Measurements from ENCODE around the gene NDUFS7. TPM values are rescaled to one million over a fixed set of nuclear protein-coding genes. Genes with fewer than 3 reads are reported as not detected.
A peak's percentile ranks its signal among the peaks of the same experiment; 100 is the strongest.

The NDUFS7 gene
- total and polyA plus RNA-seq, 2 donors: 61.8 to 86.7 TPM

DNA sequence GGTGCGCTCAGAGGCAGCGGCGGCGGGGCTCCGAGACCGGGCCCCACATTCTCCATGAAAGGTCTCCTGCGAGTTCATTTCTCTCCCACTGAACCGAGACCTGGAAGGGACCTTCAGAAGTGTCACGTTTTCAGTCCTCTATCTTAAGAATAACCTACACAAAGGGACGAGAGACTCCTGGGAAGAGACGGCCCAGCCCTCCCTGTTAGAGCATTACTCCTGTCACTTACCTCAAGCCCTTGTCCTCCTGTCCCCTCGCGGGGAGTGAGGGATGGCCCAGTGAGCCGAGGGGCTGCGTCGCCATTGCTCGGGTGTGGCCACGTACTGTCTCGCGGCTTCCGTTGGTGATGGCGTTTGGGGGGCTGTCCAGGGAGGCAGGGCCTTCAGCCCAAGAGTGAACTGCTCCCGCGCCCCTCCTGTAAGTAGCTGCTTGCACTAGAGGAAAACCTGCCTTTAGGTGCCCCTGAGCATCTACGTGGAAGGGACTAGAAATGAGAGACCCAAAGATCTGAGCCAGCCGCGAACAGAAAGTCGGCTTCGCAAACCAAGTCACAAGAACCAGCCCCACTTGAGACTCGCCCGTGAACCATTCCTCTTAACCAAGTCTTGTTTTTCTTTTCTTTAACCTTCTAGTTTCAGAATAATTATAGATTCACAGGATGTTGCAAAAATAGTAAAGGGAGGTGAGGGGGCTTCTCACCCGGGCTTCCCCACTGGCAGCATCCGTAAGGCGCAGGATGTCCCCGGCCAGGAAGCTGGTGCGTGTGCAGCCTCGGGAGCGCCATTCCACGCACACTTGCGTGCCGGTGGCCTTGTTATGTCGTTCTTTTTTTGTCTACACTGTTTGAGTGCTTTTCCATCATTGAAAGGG lies 21.1 kb upstream of the NDUFS7 start:
- DNase-seq (ENCODE audit: low read depth in 6 of 9, low spot score in 9 of 9): peak in 1 of 9 donors; percentile 7

GRCh38 chr19:1363599-1363998 lies 20.1 kb upstream of the NDUFS7 start:
- peak in 1 of 9 donors; percentile 51 for DNase-seq (ENCODE audit: low read depth in 6 of 9, low spot score in 9 of 9)
- peaks cover 9 to 41% of the 10 kb centered on the region in 2 donors for H3K4me1 ChIP-seq (ENCODE audit: control insufficient read depth in 2 of 2, insufficient read depth in 2 of 2, low read length in 2 of 2)
- no peaks in the 10 kb centered on the region for H3K9me3 ChIP-seq (ENCODE audit: control insufficient read depth in 2 of 2, insufficient read depth in 1 of 2, low read length in 1 of 2)
- 13% methylated on average over 10 of the region's 10 CpGs for WGBS
- H3K27ac ChIP-seq (ENCODE audit: low read depth in 1 of 2, low read length in 1 of 2): peak overlapping the region in 1 of 2 donors; percentile 5
- no peaks in the 10 kb centered on the region for H3K27me3 ChIP-seq (ENCODE audit: control insufficient read depth in 2 of 2, insufficient read depth in 1 of 2, low read length in 1 of 2)
- H3K4me3 ChIP-seq (ENCODE audit: low read length in 2 of 2): no peak overlapping the region
- H3K36me3 ChIP-seq (ENCODE audit: control insufficient read depth in 2 of 2, insufficient read depth in 2 of 2, low read length in 1 of 2): peaks cover 58 to 64% of the 10 kb centered on the region in 2 donors

More for the DNA sequence above, 21.1 kb upstream of the NDUFS7 start:
- no peak overlapping the region for H3K27ac ChIP-seq (ENCODE audit: low read depth in 1 of 2, low read length in 1 of 2)
- H3K27me3 ChIP-seq (ENCODE audit: control insufficient read depth in 2 of 2, insufficient read depth in 1 of 2, low read length in 1 of 2): no peaks in the 10 kb centered on the region
- 85% methylated on average over 42 of the region's 42 CpGs for WGBS
- H3K9me3 ChIP-seq (ENCODE audit: control insufficient read depth in 2 of 2, insufficient read depth in 1 of 2, low read length in 1 of 2): no peaks in the 10 kb centered on the region
- peaks cover 61 to 69% of the 10 kb centered on the region in 2 donors for H3K36me3 ChIP-seq (ENCODE audit: control insufficient read depth in 2 of 2, insufficient read depth in 2 of 2, low read length in 1 of 2)
- no peak overlapping the region for H3K4me3 ChIP-seq (ENCODE audit: low read length in 2 of 2)
- peaks cover 9 to 39% of the 10 kb centered on the region in 2 donors for H3K4me1 ChIP-seq (ENCODE audit: control insufficient read depth in 2 of 2, insufficient read depth in 2 of 2, low read length in 2 of 2)

GRCh38 chr19:1364070-1364704 lies 19.5 kb upstream of the NDUFS7 start:
- Histone ChIP-seq H3K4me3 (ENCODE audit: low read length in 2 of 2) (no peak overlapping the region), H3K4me1 (ENCODE audit: control insufficient read depth in 2 of 2, insufficient read depth in 2 of 2, low read length in 2 of 2) (peaks cover 9 to 41% of the 10 kb centered on the region in 2 donors), H3K27me3 (ENCODE audit: control insufficient read depth in 2 of 2, insufficient read depth in 1 of 2, low read length in 1 of 2) (no peaks in the 10 kb centered on the region), H3K27ac (ENCODE audit: low read depth in 1 of 2, low read length in 1 of 2) (peak overlapping the region; percentile 42 to 45), H3K36me3 (ENCODE audit: control insufficient read depth in 2 of 2, insufficient read depth in 2 of 2, low read length in 1 of 2) (peaks cover 58 to 62% of the 10 kb centered on the region in 2 donors), H3K9me3 (ENCODE audit: control insufficient read depth in 2 of 2, insufficient read depth in 1 of 2, low read length in 1 of 2) (no peaks in the 10 kb centered on the region)
- DNase-seq (ENCODE audit: low read depth in 6 of 9, low spot score in 9 of 9): peak in 3 of 9 donors; percentile 39 to 70 (median 40)
- WGBS: 35% methylated on average over 15 of the region's 15 CpGs

DNA sequence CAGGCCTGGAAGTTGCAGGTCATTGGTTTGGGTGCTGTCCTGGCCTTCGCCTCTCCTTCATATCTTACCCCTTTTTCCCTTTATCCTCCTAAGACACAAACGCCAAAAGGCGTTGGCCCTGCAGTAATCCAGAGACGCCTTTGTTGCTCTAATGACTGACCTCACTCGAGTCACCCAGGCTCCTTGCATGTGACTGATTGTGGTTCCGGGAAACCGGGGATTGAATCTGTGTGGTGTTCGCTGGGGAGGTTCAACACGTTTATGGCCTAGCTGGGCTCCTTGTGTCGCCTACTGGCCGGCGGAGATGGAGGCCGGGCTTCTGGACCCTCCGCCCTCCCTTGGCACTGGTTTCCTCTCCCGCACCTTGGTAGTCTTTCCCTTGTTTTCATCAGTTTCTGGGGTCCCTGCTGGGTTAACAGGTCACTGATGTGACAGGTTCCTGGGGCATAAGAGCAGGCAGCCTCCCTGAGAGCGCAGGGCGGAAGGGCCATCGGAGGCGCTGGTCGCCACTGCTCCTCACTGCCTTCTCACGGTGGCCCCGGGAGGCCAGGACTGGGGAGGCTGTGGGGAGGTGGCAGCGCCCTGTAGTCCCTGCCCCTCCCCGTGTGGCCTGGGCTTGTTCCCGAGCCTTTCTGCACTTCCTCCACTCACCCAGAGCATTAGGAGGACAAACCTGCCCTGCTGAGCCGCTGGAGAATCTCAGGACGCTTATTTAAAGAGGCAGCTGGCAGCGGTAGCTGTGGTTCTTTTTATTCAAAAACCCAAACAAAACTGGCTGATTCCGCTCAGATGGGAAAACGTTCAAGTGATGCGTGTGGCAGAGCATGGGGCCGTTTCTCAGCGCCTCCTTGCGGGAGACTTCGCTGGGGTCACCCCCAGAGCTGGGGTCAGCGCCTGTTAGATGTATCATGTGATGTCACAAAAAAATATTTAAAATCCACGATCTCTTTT lies 18.1 kb upstream of the NDUFS7 start:
- H3K4me3 ChIP-seq (ENCODE audit: low read length in 2 of 2): no peak overlapping the region
- DNase-seq (ENCODE audit: low read depth in 6 of 9, low spot score in 9 of 9): no peak
- H3K27me3 ChIP-seq (ENCODE audit: control insufficient read depth in 2 of 2, insufficient read depth in 1 of 2, low read length in 1 of 2): no peaks in the 10 kb centered on the region
- H3K4me1 ChIP-seq (ENCODE audit: control insufficient read depth in 2 of 2, insufficient read depth in 2 of 2, low read length in 2 of 2): peaks cover 9 to 41% of the 10 kb centered on the region in 2 donors
- no peaks in the 10 kb centered on the region for H3K9me3 ChIP-seq (ENCODE audit: control insufficient read depth in 2 of 2, insufficient read depth in 1 of 2, low read length in 1 of 2)
- H3K36me3 ChIP-seq (ENCODE audit: control insufficient read depth in 2 of 2, insufficient read depth in 2 of 2, low read length in 1 of 2): peaks cover 60 to 63% of the 10 kb centered on the region in 2 donors
- 94% methylated on average over 37 of the region's 37 CpGs for WGBS
- no peak overlapping the region for H3K27ac ChIP-seq (ENCODE audit: low read depth in 1 of 2, low read length in 1 of 2)

- H3K9me3 ChIP-seq (ENCODE audit: control insufficient read depth in 2 of 2, insufficient read depth in 1 of 2, low read length in 1 of 2): no peaks in the 10 kb centered on the region
- no peak for DNase-seq (ENCODE audit: low read depth in 6 of 9, low spot score in 9 of 9)
- H3K27me3 ChIP-seq (ENCODE audit: control insufficient read depth in 2 of 2, insufficient read depth in 1 of 2, low read length in 1 of 2): no peaks in the 10 kb centered on the region
- peaks cover 63% of the 10 kb centered on the region in 2 donors for H3K36me3 ChIP-seq (ENCODE audit: control insufficient read depth in 2 of 2, insufficient read depth in 2 of 2, low read length in 1 of 2)
- no peak overlapping the region for H3K27ac ChIP-seq (ENCODE audit: low read depth in 1 of 2, low read length in 1 of 2)
- WGBS: 97% methylated on average over 10 of the region's 10 CpGs
- H3K4me3 ChIP-seq (ENCODE audit: low read length in 2 of 2): no peak overlapping the region
- H3K4me1 ChIP-seq (ENCODE audit: control insufficient read depth in 2 of 2, insufficient read depth in 2 of 2, low read length in 2 of 2): peaks cover 9 to 35% of the 10 kb centered on the region in 2 donors
Measured at GRCh38 chr19:1366296-1366695, 17.4 kb upstream of the NDUFS7 start.

- peak in 1 of 9 donors; percentile 31 for DNase-seq (ENCODE audit: low read depth in 6 of 9, low spot score in 9 of 9)
- no peaks in the 10 kb centered on the region for H3K27me3 ChIP-seq (ENCODE audit: control insufficient read depth in 2 of 2, insufficient read depth in 1 of 2, low read length in 1 of 2)
- WGBS: 89% methylated on average over 35 of the region's 35 CpGs
- peaks cover 9 to 35% of the 10 kb centered on the region in 2 donors for H3K4me1 ChIP-seq (ENCODE audit: control insufficient read depth in 2 of 2, insufficient read depth in 2 of 2, low read length in 2 of 2)
- peaks cover 58 to 62% of the 10 kb centered on the region in 2 donors for H3K36me3 ChIP-seq (ENCODE audit: control insufficient read depth in 2 of 2, insufficient read depth in 2 of 2, low read length in 1 of 2)
- H3K27ac ChIP-seq (ENCODE audit: low read depth in 1 of 2, low read length in 1 of 2): no peak overlapping the region
- H3K4me3 ChIP-seq (ENCODE audit: low read length in 2 of 2): no peak overlapping the region
- no peaks in the 10 kb centered on the region for H3K9me3 ChIP-seq (ENCODE audit: control insufficient read depth in 2 of 2, insufficient read depth in 1 of 2, low read length in 1 of 2)
Measured at GRCh38 chr19:1366899-1367870, 16.5 kb upstream of the NDUFS7 start.

DNA sequence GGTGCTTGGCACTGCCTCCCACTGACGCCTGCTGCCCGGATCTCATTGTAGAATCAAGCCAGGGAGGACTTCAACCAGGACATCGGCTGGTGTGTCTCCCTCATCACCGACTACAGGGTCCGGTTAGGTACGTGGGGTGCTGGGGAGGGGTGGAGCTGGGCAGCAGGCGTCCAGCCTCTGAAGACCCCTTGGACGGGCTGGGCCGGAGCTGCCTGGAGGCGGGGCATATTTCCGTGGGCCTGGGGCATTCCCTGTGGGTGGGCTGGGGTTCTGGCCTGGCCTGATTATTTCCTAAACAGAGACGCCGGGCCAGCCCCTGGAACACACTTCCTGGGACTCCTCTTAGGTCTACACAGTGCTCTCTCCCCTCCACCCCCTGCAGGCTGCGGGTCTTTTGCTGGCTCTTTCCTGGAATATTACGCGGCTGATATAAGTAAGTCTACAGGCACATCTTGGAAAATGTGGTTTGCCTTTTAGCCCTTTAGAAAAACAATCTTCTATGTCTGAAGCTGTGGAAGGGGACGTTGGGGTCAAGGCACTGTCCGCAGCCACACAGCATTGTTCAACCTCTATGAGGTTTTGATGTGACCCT lies 14.4 kb upstream of the NDUFS7 start:
- H3K9me3 ChIP-seq (ENCODE audit: control insufficient read depth in 2 of 2, insufficient read depth in 1 of 2, low read length in 1 of 2): no peaks in the 10 kb centered on the region
- no peak overlapping the region for H3K27ac ChIP-seq (ENCODE audit: low read depth in 1 of 2, low read length in 1 of 2)
- peaks cover 0 to 17% of the 10 kb centered on the region in 2 donors for H3K4me1 ChIP-seq (ENCODE audit: control insufficient read depth in 2 of 2, insufficient read depth in 2 of 2, low read length in 2 of 2)
- 99% methylated on average over 18 of the region's 18 CpGs for WGBS
- no peaks in the 10 kb centered on the region for H3K27me3 ChIP-seq (ENCODE audit: control insufficient read depth in 2 of 2, insufficient read depth in 1 of 2, low read length in 1 of 2)
- no peak overlapping the region for H3K4me3 ChIP-seq (ENCODE audit: low read length in 2 of 2)
- H3K36me3 ChIP-seq (ENCODE audit: control insufficient read depth in 2 of 2, insufficient read depth in 2 of 2, low read length in 1 of 2): peaks cover 61 to 70% of the 10 kb centered on the region in 2 donors
- DNase-seq (ENCODE audit: low read depth in 6 of 9, low spot score in 9 of 9): no peak

Measured in thymus (tissue), 11 donors.